GM18520 (cell line): Measurements from ENCODE around the gene RAB1A.
A peak's percentile ranks its signal among the peaks of the same experiment; 100 is the strongest.
"Not testable (repeated sequence)": the region's sequence is repeated elsewhere in the genome, so short reads cannot be mapped to it uniquely, and the experiment has no call there.

Experiments
- ATAC-seq: cut with Tn5 transposase; IDR thresholded peaks from one replicate; pipeline ENCODE4 v1.9.1; 2021; ENCODE audit not compliant: unreplicated experiment

The RAB1A gene

DNA sequence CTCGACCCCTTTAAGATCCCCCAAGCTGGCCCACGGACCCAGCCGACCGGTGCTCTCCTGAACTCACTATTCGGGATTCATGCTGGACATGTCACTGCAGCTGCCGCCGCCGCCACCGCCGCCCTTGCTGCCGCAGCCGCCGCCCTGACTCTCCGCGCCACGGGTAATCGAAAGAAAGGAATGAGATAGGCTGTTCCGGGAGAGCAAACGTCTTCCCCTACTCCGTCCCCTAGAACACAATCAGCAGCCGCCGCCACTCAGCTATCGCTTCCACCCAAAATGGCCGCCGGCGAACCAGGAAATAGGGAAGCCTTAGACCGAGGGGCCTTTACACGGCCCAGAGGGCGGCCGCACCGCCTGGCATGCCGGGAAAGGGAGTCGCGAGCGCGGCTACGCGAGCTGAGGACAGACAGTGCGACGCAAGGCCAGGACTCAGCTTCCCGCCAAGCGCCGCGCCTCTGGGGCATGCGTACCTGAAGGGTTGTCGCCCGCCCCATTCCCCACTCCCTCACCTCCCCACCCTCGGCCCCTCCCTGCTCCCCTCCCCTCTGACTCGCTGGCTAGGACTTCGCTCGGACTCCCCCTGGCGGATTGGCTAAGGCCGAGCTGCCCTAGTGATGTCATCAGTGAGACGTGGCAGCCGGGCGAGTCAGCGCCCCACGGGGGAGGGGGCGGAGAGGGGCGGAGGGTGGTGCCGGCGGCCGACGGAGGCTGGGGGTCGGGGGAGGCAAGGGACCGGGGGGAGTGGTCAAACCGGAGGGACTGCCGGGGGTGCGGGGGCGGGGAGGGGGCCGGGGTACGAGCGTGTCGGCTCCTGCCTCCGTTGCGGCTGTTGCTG lies at the start of gene RAB1A:
TSS of gene RAB1A (minus strand) at position 281 of the 838 bp plus-strand sequence. CDS start at position 90, 191 bp downstream.
- ATAC-seq: peak; percentile 99

DNA sequence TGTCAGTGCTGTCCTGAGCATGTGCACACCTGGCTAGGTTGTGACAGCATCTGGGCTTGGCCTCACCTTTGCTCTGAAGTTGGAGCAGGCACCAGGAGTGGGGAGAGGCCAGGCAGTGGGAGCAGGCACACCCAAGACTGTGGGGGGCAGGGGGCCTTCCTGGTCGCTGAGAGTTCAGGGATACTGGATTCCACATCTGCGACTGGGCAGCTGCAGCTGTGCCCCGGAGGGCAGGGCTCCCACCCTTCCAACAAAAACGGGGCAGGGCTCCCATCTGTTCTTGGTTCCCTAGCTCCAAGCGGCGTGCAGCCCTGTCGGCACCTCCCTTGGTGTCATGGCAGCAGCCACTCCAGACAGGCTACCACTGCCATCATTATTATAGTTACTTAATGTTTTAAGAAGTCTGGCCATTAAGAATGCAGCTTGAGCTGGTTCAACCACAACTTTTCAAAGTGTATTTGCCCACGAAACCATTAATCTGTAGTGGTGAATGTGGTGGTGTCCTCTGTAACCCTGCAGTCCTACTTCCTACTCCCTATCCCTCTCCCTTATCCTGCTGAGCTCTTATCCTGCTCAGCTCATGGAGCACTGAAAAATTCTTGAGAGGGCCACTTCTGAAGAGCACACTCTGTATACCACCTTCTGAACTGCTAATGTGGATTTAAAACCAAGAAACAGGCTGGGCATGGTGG lies 48.0 kb upstream of the RAB1A start:
- ATAC-seq: no peak

DNA sequence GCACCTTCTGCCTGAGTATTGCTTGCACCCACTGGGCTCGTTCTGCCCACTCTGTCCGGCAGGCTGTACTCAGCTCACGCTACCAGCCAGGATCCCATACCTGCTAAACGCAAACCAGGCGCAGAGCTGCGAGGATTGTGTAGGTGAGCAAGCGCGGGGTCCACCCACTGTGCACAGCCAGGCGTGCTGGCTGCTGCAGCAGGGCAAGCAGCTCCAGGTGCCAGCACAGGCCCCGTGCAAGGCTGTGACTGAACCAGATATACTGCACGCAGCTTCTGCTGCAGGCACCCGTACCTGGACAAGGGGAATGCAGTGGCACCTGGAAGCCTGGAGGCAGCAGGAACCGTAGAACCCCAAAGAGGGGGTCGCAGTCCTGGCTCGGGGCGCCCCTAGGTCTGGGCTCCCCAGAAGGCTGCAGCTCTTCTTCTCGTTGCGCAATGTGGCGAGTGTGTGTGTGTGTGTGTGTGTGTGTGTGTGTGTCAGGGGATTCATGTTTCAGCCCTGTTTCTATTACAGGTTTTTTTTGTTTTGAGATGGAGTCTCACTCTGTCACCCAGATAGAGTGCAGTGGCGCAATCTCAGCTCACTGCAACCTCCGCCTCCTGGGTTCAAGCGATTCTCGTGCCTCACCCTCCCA lies 46.1 kb upstream of the RAB1A start:
- no peak for ATAC-seq

DNA sequence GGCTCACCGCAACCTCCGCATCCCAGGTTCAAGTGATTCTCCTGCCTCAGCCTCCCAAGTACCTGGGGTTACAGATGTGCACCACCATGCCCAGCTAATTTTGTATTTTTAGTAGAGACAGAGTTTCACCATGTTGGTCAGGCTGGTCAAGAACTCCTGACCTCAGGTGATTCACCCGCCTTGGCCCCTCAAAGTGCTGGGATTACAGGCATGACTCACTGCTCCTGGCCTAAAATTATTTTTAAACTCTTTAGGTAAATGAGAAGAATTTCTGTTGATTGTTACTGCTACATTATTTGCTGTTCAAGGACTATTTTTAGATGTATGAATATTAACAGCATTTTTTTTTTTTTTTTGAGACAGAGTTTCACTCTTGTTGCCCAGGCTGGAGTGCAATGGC lies 44.1 kb upstream of the RAB1A start:
- ATAC-seq: not testable (repeated sequence)

DNA sequence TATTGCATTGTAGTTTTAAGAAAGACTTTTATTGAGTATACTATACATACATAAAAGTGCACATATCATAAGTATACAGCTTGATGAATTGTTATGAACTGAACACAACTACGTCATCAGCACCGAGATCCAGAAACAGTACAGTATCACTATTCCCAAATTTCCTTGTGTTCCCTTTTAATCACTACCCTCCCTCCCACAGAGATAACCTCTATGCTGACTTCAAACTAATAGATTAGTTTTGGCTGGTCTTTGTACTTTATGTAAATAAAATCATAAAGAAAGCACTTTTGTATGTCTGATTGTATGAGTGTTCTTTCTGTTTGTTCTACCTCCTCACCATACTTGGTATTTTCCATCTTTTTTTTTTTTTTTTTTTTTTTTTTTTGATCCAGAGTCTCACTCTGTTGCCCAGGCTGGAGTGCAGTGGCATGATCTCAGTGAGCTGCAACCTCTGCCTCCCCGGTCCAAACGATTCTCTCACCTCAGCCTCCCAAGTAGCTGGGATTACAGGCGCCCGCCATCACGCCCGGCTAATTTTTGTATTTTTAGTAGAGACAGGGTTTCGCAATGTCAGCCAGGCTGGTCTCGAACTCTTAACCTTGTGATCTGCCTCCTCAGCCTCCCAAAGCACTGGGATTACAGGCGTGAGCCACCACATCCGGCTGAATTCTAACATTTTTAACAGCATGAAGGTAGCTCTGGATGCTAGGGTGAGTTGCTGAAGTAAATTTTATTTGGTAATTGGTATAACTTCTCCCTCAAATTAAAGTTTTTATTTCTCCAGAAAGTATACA lies 43.3 kb upstream of the RAB1A start:
- no peak for ATAC-seq

DNA sequence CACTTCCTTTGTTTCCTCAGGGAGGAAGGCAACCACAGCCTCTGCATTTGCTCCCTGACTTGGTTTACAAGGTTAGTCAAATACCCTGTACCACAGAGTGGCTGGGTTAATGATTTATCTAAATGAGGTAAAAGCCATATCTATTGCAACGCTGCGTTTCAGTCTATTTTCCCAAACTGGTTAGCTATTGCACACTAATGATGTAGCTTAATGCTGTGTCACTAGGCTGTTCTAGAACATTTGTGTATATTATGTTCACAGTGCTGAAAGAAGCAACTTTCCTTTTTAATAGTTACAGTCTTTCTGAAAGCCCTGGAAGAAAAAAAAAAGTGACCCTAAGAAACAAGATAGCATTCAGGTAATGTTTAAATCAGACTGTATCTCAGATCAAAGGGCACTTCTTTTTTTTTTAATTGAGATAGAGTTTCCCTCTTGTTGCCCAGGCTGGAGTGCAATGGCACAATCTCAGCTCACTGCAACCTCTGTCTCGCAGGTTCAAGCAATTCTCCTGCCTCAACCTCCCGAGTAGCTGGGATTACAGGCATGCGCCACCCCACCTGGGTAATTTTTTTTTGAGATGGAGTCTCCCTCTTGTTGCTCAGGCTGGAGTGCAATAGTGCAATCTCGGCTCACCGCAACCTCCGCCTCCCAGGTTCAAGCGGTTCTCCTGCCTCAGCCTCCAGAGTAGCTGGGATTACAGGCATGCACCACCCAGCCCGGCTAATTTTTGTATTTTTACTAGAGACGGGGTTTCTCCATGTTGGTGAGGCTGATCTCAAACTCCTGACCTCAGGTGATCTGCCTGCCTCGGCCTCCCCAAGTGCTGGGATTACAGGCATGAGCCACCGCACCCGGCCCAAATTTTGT lies 40.9 kb upstream of the RAB1A start:
- ATAC-seq: not testable (repeated sequence)

DNA sequence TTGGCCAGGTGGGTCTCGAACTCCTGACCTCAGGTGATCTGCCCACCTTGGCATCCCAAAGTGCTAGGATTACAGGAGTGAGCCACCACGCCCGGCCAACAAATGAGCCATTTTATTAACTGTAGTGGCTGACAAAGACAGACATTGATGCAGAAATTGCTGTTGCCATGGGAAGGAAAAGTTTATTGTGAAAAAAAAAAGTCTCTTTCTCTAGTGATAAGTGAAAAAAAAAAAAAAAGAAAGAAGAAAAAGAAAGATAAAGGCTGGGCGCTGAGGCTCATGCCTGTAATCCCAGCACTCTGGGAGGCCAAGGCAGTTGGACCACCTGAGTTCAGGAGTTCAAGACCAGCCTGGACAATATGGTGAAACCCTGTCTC lies 39.8 kb upstream of the RAB1A start:
- ATAC-seq: no peak

DNA sequence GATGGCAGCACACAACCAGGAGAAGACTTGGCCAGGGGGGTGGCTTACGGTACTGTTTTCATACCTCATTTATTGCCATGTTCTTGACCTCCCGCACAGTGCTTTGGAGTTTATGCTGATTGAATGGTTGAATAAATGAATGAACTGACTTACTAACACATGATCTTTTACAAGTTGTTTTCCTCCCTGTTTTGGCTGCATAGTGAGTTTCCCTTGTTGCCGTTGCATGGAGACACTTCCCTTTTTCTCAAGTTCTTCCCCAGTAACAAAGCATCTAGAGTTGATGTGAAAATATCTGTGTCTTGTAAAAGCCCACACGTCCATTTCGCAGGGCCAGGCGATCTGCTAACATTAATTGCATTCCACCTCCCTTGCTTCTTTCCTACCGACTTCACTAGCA lies 35.7 kb upstream of the RAB1A start:
- ATAC-seq: no peak

DNA sequence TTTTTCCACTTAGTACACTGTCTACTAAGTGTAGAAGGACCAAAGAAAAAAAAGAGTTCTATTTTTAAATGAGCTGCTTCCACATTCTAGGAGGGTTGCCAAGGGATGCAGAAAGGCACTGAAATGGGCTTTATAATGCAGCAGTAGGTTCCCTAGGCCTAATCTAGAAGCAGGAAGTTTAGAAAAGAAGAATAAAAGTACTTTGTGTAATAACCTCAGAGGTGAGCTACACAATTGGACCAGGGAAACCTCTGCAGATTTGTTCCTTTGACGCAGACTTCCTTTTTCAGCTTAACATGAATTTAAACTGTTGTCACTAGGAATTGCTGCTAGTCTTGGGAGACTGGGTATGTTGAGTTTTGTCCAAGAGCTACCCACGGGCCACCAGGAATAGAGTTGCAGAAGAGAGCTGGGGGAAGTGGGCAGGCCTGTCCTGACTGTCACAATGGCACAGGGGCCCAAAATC lies 34.6 kb upstream of the RAB1A start:
- no peak for ATAC-seq

DNA sequence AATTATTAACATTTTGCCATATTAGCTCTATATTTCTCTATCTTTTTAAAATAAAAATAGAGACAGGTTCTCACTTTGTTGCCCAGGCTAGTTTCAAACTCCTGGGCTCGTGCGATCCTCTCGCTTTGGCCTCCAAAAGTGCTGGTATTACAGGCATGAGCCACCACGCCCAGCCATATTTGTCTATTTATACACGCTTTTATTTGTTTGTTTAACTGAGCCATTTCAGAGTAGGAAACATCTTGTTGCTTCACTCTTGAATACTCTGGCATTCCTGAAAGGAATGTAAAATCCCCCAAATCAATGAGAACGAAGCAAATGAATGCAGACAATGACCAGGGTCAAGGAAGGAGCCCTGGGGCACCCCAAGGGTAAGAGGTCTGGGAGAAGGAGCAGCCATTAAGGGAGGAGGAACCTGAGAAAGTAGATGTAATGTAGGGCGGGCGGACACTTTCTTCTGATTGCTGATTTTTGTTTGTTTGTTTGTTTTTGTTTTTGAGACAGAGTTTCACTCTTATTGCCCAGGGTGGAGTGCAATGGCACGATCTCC lies 31.7 kb upstream of the RAB1A start:
- no peak for ATAC-seq

DNA sequence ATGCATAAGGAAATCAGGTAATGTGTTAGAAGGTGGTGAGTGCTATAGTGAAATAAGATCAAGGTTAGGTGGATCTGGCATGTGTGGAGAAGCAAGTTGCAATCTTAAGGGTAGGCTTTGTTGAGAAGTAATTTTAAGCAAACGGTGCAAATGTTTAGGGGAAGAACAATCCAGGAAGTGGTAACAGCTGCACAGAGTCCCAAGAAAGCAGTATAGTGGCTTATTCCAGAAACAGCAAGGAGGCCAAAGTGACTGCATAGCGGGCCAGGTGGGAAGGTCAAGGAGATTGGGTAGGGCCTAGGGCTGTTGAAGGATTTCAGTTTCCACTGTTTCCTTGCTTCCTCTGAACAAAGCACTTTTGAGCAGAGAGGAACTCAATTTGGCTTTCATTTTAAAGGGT lies 30.0 kb upstream of the RAB1A start:
- ATAC-seq: no peak

DNA sequence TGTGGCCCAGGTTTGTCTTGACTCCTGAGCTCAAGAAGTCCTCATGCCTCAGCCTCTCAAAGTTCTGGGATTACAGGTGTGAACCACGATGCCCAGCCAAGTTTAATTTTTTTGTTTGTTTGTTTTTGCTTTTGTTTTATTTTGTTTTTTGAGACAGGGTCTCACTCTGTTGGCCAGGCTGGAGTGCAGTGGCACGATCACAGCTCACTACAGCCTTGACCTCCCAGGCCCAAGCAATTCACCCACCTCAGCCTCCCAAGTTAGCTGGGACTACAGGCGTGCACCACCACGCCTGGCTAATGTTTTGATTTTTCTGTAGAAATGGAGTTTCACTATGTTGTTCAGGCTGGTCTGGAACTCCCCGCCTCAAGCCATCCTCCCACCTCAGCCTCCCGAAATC lies 29.4 kb upstream of the RAB1A start:
- ATAC-seq: no peak

DNA sequence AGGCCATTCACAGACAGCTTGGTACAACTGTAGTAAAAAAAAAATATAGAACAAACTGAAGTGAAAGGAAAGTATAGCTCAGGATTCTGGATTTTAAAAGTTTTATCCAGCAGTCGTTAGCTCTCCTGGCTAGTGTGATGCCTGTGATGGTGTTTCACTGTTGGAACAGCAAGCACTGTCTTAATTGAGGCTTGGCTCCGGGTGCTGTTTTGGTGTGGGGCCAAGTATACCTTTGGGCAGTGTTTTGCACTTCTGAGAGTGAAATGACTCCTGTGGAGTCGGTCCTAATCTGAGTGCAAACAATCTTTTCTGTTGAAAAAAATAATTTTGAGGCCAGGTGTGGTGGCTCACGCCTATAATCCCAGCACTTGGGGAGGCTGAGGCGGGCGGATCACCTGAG lies 28.7 kb upstream of the RAB1A start:
- ATAC-seq: no peak

DNA sequence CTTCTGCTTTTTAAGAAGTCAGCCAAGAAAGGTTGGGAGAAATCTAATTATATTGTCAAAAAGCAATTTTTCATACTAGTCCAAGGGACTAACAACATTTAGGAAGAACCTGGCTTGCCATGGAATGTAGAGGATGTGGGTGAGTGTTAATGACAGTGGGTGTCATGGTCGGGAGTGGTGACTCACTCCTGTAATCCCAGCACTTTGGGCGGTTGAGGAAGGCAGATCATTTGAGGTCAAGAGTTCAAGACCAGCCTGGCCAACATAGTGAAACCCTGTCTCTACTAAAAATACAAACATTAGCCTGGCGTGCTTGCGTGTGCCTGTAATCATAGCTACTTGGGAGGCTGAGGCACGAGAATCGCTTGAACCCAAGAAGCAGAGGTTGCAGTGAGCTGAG lies 27.9 kb upstream of the RAB1A start:
- ATAC-seq: not testable (repeated sequence)

DNA sequence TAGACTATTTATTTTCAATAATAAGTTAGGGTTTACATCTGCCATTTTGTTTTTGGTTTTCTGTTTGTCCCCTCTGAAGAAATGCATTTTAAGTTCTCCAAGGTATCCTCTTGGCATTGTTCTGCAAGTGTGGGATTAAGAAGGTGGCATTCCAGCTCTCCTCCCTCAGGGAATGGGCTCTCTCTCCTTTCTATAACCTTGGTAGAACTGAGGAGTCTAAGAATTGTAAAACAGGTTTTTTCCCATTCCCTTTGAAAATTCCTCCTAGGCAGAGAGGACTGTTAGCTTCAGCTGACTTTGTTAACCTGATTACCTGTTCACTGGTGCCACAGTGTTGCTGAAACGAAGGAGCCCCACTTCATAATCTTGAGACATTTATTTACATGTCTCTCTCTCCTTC lies 26.1 kb upstream of the RAB1A start:
- no peak for ATAC-seq

DNA sequence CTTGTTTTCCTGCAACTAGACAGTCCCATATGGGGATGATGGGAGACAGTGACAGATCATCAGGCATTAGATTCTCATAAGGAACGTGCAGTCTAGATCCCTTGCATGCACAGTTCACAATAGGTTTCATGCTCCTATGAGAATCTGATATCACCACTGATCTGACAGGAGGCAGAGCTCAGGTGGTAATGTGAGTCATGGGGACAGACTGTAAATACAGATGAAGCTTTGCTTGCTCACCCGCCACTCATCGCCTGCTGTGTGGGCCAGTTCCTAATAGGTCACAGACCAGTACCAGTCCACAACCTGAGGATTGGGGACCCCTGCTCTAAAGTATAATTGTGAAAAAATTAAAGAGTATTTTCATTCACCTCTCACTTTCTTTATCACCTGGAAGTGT lies 23.6 kb upstream of the RAB1A start:
- no peak for ATAC-seq

DNA sequence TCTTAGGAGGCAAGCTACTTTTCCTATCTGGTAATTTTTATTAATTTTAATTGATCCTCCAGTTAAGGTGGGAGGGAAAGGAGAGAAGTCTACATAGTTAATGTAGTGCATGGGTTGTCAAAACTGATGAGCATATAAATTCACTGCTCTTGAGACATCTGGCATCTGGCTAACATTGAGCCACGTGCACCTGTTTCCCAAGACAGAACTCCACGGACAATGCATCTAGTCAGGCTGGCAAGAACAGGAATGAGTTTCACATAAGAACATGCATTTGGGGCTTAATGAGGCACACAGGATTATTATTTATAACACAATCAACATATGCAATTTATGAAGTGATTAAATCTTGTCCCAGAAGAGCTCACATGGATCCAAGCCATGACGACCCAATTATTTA lies 16.2 kb upstream of the RAB1A start:
- no peak for ATAC-seq

DNA sequence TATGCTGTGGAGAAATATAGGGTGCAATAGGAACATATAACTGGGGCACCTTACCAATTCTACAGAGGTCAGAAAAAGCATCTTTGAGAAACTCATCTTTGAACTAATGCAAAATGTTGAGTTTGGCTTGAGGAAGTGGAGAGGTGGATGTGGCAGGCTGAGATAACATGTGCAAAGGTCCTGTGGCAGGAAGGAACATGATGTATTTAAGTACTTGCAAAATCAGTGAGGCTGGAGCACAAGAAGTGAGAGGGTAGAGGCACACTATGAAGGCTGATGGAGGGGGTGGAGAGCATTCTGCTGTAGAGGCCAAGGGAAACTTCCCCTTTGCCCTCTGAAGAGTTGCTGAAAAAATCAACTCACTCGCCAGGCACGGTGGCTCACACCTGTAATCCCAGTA lies 14.7 kb upstream of the RAB1A start:
- ATAC-seq: no peak

DNA sequence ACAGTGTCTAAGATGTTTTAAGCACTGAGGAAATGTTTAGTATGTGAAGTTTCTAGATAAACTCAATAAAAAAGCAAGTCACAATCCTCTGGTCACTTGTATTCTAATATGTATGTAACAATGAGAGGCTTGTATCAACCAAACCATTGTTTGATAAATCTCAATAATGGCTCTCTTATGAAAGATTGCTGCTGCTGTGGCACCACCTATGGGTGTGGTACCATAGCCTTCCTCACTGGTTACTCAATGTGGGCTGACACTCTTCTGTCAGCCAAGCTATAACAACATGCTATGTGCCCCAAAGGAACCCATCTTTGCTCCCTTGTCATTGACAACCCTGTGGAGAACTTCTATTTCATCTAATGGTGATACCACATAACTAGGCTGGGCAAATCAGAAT lies 12.6 kb upstream of the RAB1A start:
- no peak for ATAC-seq

DNA sequence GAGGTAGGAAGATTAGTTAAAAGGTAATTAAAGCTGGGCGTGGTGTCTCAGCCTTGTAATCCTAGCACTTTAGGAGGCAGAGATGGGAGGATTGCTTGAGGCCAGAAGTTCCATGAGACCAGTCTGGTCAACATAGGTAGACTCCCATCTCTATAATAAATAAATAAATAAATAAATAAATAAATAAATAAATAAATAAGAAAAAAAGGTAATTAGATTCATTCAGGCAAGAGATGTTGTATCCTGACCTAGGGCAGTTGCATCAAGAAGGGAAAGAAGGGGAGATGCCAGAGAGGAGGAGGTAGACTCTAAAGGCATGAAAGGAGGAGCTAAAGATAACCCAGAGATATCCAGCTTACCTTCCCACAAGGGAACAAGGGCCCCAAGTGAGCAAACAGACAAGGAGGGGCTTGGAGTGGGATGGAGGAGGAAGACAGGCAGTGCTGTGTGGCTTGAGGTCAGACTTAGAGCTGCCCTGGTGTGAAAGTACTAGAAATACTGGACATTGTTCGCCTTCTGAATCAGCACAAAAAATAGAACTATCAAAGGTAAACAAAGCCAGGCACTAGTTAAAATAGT lies 7.4 kb upstream of the RAB1A start:
- ATAC-seq: no peak
